ENCODE data around the gene SNX3.
"Not testable (repeated sequence)": the region's sequence is repeated elsewhere in the genome, so short reads cannot be mapped to it uniquely, and the experiment has no call there.

The SNX3 gene

DNA sequence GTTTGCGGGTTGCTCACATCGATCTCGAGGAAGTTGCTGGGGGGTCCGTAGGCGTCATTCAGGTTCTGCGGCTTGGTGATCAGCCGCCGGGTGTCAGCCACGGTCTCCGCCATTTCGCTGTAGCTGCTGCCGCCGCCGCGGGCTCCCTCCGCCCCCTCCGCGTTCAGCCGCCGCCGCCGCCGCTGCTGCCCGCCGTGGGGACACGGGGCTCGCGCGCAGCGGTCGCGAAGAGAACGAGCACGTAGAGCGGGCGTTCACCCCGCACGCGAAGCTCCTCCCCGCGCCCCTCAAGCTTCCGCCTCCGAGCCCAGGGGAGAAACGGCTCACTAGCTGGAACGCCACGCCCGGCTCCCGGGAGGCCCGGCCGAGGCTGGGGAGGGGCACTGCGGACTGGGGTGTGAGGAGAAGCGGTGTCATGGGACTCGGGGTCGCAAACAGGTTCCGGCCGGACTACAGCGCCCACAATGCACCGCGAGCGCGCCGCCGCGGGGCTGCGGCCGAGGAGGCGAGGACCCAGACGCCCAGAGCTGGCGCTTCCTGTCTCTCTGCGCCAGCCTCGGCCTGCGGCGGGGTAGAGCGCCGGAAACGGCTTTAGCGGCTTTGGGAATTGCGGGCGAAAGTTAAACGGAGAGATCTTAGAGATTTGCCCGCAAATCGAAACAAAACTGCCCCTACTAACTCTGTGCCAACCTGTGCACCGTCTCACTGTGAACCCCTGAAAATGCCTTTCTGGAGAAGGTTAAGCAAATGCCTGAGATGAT lies at the start of gene SNX3:
Gene SNX3, minus strand, starts transcription at position 232 of the 761 bp plus-strand sequence. Its CDS starts 119 bp downstream, at position 113.
- Histone ChIP-seq H2AFZ (ENCODE audit: low read depth, low read length) (peak within 1 kb of the TSS; percentile 97), H3K36me3 (ENCODE audit: insufficient read depth, low read length) (peaks cover 3% of the 10 kb centered on the region), H3K4me3 (ENCODE audit: low read length) (peak within 1 kb of the TSS; percentile 77), H3K27me3 (ENCODE audit: insufficient read depth, low read length) (no peaks in the 10 kb centered on the region), H3K9me3 (ENCODE audit: low read length) (no peaks in the 10 kb centered on the region), H3K4me1 (ENCODE audit: insufficient read depth, low read length) (peaks cover 10% of the 10 kb centered on the region)

DNA sequence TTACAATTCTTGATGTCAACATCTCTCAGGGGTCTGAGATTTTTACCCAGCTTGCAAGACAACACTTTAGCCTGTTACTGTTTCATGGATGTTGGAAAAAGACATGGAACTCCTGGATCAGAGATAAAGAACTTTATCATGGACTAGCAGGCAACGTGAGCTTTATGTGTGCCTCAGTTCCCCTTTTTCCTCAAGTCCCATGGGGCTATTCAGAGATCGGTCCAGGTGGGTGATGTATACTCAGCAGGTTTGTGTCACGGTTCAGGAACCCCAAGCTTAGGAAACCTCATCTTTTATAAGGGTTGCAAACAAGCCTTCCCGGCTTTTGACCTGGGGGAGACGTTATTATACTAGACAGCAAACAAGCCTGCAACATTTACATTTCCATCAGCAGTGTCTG lies 49.0 kb upstream of the SNX3 start:
- Histone ChIP-seq H3K9me3 (ENCODE audit: low read length) (no peaks in the 10 kb centered on the region), H3K36me3 (ENCODE audit: insufficient read depth, low read length) (no peaks in the 10 kb centered on the region), H3K4me3 (ENCODE audit: low read length) (no peak overlapping the region), H2AFZ (ENCODE audit: low read depth, low read length) (no peak overlapping the region), H3K4me1 (ENCODE audit: insufficient read depth, low read length) (no peaks in the 10 kb centered on the region), H3K27me3 (ENCODE audit: insufficient read depth, low read length) (no peaks in the 10 kb centered on the region)

DNA sequence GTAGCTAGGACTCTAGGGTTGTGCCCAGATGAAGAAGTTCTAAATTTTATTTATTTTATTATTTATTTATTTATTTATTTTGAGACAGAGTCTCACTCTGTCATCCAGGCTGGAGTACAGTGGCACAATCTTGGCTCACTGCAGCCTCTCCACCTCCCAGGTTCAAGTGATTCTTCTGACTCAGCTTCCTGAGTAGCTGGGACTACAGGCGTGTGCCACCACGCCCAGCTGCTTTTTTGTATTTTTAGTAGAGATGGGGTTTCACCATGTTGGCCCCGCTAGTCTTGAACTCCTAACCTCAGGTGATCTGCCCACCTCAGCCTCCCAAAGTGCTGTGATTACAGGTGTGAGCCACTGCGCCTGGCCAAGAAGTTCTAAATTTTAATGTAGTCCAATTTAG lies 47.8 kb upstream of the SNX3 start:
- not testable (repeated sequence) for H3K27me3 ChIP-seq (ENCODE audit: insufficient read depth, low read length); H3K4me1 ChIP-seq (ENCODE audit: insufficient read depth, low read length); H3K4me3 ChIP-seq (ENCODE audit: low read length); H3K36me3 ChIP-seq (ENCODE audit: insufficient read depth, low read length); H3K9me3 ChIP-seq (ENCODE audit: low read length); H2AFZ ChIP-seq (ENCODE audit: low read depth, low read length)

DNA sequence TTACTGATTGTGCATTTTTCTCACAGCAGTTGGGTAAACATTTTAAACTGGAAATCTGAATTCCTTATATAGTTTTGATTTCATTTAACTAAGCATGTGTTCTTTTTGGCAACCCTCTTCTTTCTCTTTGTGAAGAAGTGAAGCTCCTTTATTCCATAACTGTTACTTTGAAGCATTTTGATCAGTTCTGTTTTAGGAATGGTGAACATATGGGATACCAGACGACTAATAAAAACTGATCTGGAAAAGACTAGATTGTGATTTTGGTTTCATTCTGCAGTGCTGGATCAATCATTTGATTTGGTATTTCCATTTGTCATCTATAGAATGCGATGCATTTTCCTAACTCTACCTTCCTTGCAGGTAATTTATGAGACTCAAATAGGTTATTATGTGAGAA lies 43.8 kb upstream of the SNX3 start:
- Histone ChIP-seq H3K27me3 (ENCODE audit: insufficient read depth, low read length) (no peaks in the 10 kb centered on the region), H3K9me3 (ENCODE audit: low read length) (no peaks in the 10 kb centered on the region), H3K36me3 (ENCODE audit: insufficient read depth, low read length) (no peaks in the 10 kb centered on the region), H2AFZ (ENCODE audit: low read depth, low read length) (no peak overlapping the region), H3K4me1 (ENCODE audit: insufficient read depth, low read length) (peaks cover 2% of the 10 kb centered on the region), H3K4me3 (ENCODE audit: low read length) (no peak overlapping the region)

DNA sequence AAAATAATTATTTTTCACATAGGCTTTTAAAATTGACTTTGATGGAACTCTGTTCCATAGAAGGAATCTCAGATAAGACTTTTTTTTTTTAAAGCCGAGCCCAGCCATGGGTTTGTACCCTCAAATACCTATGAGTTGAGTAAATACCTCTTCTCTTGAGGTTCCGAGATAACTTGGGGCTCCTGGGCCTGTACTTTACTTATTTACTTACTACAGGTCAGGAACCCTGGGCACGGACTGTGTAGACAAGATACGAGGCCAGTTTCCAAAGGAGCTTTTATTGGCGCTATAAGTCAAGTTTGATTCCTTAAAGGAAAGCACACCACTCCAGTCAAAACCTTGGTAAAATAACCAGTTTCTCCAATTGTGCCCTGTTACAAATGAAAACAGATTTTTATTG lies 41.5 kb upstream of the SNX3 start:
- H3K9me3 ChIP-seq (ENCODE audit: low read length): no peaks in the 10 kb centered on the region
- no peak overlapping the region for H2AFZ ChIP-seq (ENCODE audit: low read depth, low read length)
- no peak overlapping the region for H3K4me3 ChIP-seq (ENCODE audit: low read length)
- no peaks in the 10 kb centered on the region for H3K36me3 ChIP-seq (ENCODE audit: insufficient read depth, low read length)
- no peaks in the 10 kb centered on the region for H3K27me3 ChIP-seq (ENCODE audit: insufficient read depth, low read length)
- peaks cover 5% of the 10 kb centered on the region for H3K4me1 ChIP-seq (ENCODE audit: insufficient read depth, low read length)

DNA sequence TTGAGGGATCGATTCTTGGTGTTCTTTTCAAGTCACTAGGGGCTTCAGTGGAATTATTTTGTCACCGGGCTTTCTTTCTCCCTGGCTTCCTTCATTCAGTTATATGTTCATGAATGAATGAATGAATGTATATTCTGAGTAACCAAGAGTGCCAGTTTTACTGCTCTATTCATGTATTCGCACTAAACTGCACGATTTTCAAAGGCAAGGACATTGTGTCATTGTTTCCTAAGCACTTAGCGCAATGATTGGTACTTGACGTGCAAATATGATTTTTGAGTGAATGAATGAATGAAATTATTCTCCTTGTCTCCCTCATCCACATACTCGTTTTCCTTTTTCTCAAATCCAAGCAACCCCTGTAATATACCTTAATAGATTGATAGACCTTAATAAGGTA lies 34.8 kb upstream of the SNX3 start:
- Histone ChIP-seq H3K36me3 (ENCODE audit: insufficient read depth, low read length) (no peaks in the 10 kb centered on the region), H3K4me3 (ENCODE audit: low read length) (peak overlapping the region; percentile 90), H3K27me3 (ENCODE audit: insufficient read depth, low read length) (no peaks in the 10 kb centered on the region), H2AFZ (ENCODE audit: low read depth, low read length) (peak overlapping the region; percentile 89), H3K9me3 (ENCODE audit: low read length) (no peaks in the 10 kb centered on the region), H3K4me1 (ENCODE audit: insufficient read depth, low read length) (peaks cover 12% of the 10 kb centered on the region)

DNA sequence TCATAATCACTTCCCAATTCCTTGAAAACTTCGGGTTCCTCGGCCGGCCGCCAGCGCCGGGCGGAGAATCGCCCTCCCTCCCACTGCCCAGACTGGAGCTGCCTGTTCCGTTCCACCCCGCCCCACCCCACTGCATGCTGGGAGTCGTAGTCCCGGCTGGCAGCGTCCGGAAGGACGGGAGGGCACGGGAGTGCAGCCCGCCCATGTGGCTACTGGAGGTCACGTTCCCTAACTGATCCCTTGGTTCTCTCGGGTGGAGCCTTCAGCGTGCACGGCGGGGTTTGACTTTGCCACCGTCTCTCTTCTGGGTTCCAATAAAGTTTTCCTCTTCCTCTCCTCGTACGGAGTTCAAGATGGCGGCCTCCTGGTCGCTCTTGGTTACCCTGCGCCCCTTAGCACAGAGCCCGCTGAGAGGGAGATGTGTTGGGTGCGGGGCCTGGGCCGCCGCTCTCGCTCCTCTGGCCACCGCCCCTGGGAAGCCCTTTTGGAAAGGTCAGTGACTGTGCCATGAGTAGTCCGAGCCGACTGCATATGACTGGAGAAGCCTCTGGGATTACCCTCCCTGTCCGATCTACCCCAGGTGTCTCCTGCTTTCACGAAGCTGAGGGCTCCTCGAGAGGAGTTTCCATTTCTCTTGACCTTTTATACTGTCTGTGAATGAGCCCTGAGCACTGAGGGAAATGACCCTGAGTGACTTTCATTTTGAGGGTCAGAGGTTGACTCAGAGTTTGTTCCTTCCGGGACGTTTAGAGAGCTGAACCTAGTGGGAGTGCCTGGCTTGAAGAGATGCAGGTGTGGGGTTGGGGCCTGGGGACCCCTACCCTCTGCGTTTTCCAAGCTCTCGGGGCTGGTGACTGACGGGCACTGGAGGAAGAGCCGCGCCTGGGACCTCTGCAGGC lies 34.1 kb upstream of the SNX3 start, which contains the start of gene AFG1L:
Gene AFG1L, plus strand, starts transcription at position 328 of the 899 bp plus-strand sequence. Its CDS starts 26 bp downstream, at position 354.
- Histone ChIP-seq H3K27me3 (ENCODE audit: insufficient read depth, low read length) (no peaks in the 10 kb centered on the region), H3K4me3 (ENCODE audit: low read length) (peak within 1 kb of the TSS; percentile 90), H3K9me3 (ENCODE audit: low read length) (no peaks in the 10 kb centered on the region)

DNA sequence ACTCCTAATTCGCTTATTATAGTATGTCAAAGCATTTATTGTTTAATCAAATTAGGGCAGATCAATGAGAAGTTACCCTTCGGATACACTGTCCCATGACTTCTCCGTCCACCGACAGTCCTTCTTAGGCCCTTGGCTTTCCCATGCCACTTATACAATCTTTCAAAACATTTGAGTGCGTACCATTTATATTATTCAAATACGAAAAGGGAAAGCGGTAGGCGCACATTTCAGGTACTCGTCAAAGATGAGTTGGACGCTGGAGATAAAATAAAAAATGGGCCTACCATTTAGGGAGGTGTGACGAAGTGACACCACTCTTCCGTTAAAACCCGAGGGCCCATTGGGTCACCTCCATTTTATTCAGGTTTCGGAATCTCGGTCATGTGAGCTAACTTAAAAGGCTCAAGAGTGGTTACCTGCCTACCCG lies 33.5 kb upstream of the SNX3 start:
- Histone ChIP-seq H3K4me1 (ENCODE audit: insufficient read depth, low read length) (peaks cover 7% of the 10 kb centered on the region), H3K36me3 (ENCODE audit: insufficient read depth, low read length) (no peaks in the 10 kb centered on the region), H3K27me3 (ENCODE audit: insufficient read depth, low read length) (no peaks in the 10 kb centered on the region), H3K9me3 (ENCODE audit: low read length) (no peaks in the 10 kb centered on the region), H2AFZ (ENCODE audit: low read depth, low read length) (peak overlapping the region; percentile 89), H3K4me3 (ENCODE audit: low read length) (peak overlapping the region; percentile 90)

More for the DNA sequence above, 34.1 kb upstream of the SNX3 start, which contains the start of gene AFG1L:
- Histone ChIP-seq H3K36me3 (ENCODE audit: insufficient read depth, low read length) (no peaks in the 10 kb centered on the region), H2AFZ (ENCODE audit: low read depth, low read length) (peak within 1 kb of the TSS; percentile 89), H3K4me1 (ENCODE audit: insufficient read depth, low read length) (peaks cover 12% of the 10 kb centered on the region)

DNA sequence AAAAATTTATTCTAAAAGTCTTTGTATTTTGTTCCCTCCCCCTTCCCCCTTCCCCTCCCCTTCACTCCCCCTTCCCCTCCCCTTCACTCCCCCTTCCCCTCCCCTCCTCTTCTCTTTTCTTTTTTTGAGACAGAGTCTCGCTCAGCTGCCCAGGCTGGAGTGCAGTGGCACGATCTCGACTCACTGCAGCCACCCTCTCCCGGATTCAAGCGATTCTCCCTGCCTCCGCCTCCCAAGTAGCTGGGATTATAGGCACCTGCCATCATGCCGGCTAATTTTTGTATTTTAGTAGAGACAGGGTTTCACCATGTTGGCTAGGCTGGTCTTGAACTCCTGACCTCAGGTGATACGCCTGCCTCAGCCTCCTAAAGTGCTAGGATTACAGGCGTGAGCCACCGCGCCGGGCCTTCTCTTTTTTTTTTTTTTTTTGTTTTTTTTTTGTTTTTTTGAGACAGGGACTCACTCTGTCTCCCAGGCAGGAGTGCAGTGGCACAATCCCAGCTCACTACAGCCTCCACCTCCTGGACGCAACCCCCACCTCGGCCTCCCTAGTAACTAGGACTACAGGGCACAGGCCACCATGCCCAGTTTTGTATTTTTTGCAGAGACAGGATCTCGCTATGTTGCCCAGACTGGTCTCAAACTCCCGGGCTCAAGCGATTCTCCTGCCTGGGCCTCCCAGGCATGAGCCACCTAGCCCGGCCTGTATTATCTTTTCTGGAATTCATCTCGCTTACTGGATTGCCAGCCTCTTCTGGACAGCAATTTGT lies 32.9 kb upstream of the SNX3 start:
- Histone ChIP-seq H3K9me3 (ENCODE audit: low read length) (no peaks in the 10 kb centered on the region), H3K36me3 (ENCODE audit: insufficient read depth, low read length) (no peaks in the 10 kb centered on the region), H3K4me3 (ENCODE audit: low read length) (peak overlapping the region; percentile 90), H3K27me3 (ENCODE audit: insufficient read depth, low read length) (no peaks in the 10 kb centered on the region), H2AFZ (ENCODE audit: low read depth, low read length) (peak overlapping the region; percentile 89), H3K4me1 (ENCODE audit: insufficient read depth, low read length) (peaks cover 7% of the 10 kb centered on the region)

DNA sequence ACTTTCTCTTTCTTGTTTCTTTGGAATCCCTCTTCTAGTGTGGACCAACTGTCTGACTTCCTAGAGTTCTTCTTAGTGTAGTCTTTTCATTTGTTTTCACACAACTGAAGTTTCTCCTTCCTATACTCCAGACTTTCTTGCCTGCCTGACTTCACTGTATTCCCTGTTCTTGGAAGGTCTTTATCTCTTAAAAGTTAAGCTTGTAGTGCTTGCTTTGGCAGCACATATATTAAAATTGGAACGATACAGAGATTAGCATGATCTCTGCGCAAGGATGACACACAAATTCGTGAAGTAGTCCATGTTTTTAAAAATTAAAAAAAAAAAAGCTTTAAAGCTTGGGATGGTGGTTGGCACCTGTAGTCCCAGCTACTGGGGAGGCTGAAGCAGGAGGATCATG lies 31.7 kb upstream of the SNX3 start:
- H3K4me3 ChIP-seq (ENCODE audit: low read length); H3K9me3 ChIP-seq (ENCODE audit: low read length): not testable (repeated sequence)

DNA sequence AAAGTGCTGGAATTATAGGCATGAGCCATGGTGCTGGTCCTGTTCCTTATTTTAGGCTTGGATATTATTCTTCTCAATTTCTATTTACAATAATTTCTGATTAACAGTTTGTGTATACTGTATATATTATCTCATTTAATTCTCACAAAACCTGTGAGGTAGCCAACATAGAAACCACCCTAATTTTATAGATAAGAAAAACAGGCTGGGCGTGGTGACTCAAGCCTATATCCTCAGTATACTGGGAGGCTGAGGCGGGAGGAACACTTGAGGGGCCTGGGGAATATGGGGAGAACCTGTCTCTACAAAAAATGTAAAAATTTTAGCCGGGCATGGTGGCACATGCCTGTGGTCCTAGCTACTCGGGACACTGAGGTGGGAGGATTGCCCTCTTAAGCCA lies 30.3 kb upstream of the SNX3 start:
- H3K9me3 ChIP-seq (ENCODE audit: low read length): no peaks in the 10 kb centered on the region
- no peaks in the 10 kb centered on the region for H3K27me3 ChIP-seq (ENCODE audit: insufficient read depth, low read length)
- H3K36me3 ChIP-seq (ENCODE audit: insufficient read depth, low read length): no peaks in the 10 kb centered on the region
- no peak overlapping the region for H2AFZ ChIP-seq (ENCODE audit: low read depth, low read length)
- H3K4me3 ChIP-seq (ENCODE audit: low read length): no peak overlapping the region
- H3K4me1 ChIP-seq (ENCODE audit: insufficient read depth, low read length): peaks cover 7% of the 10 kb centered on the region

More for the DNA sequence above, 31.7 kb upstream of the SNX3 start:
- H2AFZ ChIP-seq (ENCODE audit: low read depth, low read length); H3K4me1 ChIP-seq (ENCODE audit: insufficient read depth, low read length); H3K36me3 ChIP-seq (ENCODE audit: insufficient read depth, low read length); H3K27me3 ChIP-seq (ENCODE audit: insufficient read depth, low read length): not testable (repeated sequence)

DNA sequence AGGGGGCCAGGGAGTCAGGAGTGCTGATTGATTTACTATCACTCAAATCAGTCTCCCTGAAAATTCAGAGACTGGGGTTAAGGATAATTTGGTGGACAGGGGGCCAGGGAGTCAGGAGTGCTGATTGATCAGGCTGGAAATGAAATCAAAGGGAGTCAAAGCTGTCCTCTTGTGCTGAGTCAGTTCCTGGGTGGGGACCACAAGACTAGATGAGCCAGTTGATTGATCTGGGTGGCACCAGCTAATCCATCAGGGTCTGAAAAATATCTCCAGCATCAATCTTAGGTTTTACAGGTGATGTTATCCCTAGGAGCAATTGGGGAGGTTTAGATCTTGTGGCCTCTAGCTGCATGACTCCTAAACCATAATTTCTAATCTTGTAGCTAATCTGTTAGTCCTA lies 27.9 kb upstream of the SNX3 start:
- Histone ChIP-seq H2AFZ (ENCODE audit: low read depth, low read length) (no peak overlapping the region), H3K4me3 (ENCODE audit: low read length) (no peak overlapping the region), H3K36me3 (ENCODE audit: insufficient read depth, low read length) (no peaks in the 10 kb centered on the region), H3K27me3 (ENCODE audit: insufficient read depth, low read length) (no peaks in the 10 kb centered on the region), H3K4me1 (ENCODE audit: insufficient read depth, low read length) (no peaks in the 10 kb centered on the region), H3K9me3 (ENCODE audit: low read length) (no peaks in the 10 kb centered on the region)
